Smooth muscle cell (in vitro differentiated cells): ENCODE measurements around the gene SMAD1. TPM values are rescaled to one million over a fixed set of nuclear protein-coding genes. Genes with fewer than 3 reads are reported as not detected.

ENCODE experiments used
- DNase-seq: peaks from one replicate; lab custom pipeline; 2025; ENCODE audit not compliant: unreplicated experiment; lab: John Stamatoyannopoulos, UW
- H2AFZ ChIP-seq: fragments of 200-600 bp; sonication (generic); 2 replicates; pipeline ENCODE4 v1.6.0; 2016; ENCODE audit warnings: antibody characterized with exemption, low read depth, mild to moderate bottlenecking
- H3F3A ChIP-seq: fragments of 200-600 bp; sonication (generic); 2 replicates; pipeline ENCODE4 v1.6.0; 2017; ENCODE audit warnings: antibody characterized with exemption, low read depth
- H3K27ac ChIP-seq: fragments of 200-600 bp; sonication (generic); 2 replicates; pipeline ENCODE4 v1.5.1; 2016; ENCODE audit warnings: low read depth, mild to moderate bottlenecking
- H3K27me3 ChIP-seq: fragments of 200-600 bp; sonication (generic); 2 replicates; pipeline ENCODE4 v1.6.1; 2016; ENCODE audit warnings: low read depth, mild to moderate bottlenecking
- H3K36me3 ChIP-seq: fragments of 200-600 bp; sonication (generic); 2 replicates; pipeline ENCODE4 v1.5.1; 2016; ENCODE audit warnings: low read depth
- H3K4me1 ChIP-seq: fragments of 200-600 bp; sonication (generic); 2 replicates; pipeline ENCODE4 v1.5.1; 2016; ENCODE audit warnings: low read depth
- H3K4me2 ChIP-seq: fragments of 200-600 bp; sonication (generic); 2 replicates; pipeline ENCODE4 v1.6.0; 2016; ENCODE audit warnings: mild to moderate bottlenecking
- H3K4me3 ChIP-seq: fragments of 200-600 bp; sonication (generic); 2 replicates; pipeline ENCODE4 v1.5.1; 2016; ENCODE audit warnings: mild to moderate bottlenecking
- H3K79me2 ChIP-seq: fragments of 200-600 bp; sonication (generic); 2 replicates; pipeline ENCODE4 v1.6.0; 2016; ENCODE audit warnings: low read depth, mild to moderate bottlenecking
- H3K9ac ChIP-seq: fragments of 200-600 bp; sonication (generic); 2 replicates; pipeline ENCODE4 v1.6.0; 2016; ENCODE audit warnings: low read depth
- H3K9me3 ChIP-seq: fragments of 200-600 bp; sonication (generic); replicated peaks from 2 replicates; pipeline ENCODE4 v1.5.1; 2016; ENCODE audit warnings: low read depth
- H4K20me1 ChIP-seq: fragments of 200-600 bp; sonication (generic); 2 replicates; pipeline ENCODE4 v1.6.0; 2016; ENCODE audit warnings: low read depth
- CTCF ChIP-seq: fragments of 200-600 bp; sonication (generic); IDR thresholded peaks from 2 replicates; pipeline ENCODE4 v1.5.1; 2017; ENCODE audit warnings: borderline replicate concordance, mild to moderate bottlenecking, antibody characterized with exemption; ENCODE audit not compliant: insufficient read depth, poor library complexity, severe bottlenecking
- WGBS: methylation state at CpG from one replicate; pipeline ENCODE4 v1.1.7; 2016; ENCODE audit warnings: low lambda C conversion rate; 5-methylcytosine and 5-hydroxymethylcytosine counted together
- polyA plus RNA-seq: library from polyadenylated mRNA; unstranded; fragments of >200 nt; fragmentation: Nextera tagmentation; extraction: Ambion mirVana; gene quantifications from 2 replicates; pipeline ENCODE4 v1.2.1, GENCODE V29; 2016
- total RNA-seq: library from RNA; depleted of rRNA; stranded (reverse); fragments of >200 nt; gene quantifications from 2 replicates; pipeline ENCODE4 v1.2.3, GENCODE V29; 2014

The SMAD1 gene
- total and polyA plus RNA-seq, 2 experiments from 2014 or later, result 23.1 to 34.0 TPM

- Histone ChIP-seq H3K27ac (no peak overlapping the region), H3K4me1 (no peaks in the 10 kb centered on the region), H3K4me2 (no peak overlapping the region), H3K27me3 (no peaks in the 10 kb centered on the region), H3K9ac (no peak overlapping the region), H3F3A (no peaks in the 10 kb centered on the region), H4K20me1 (peaks cover 84% of the 10 kb centered on the region), H3K79me2 (peaks cover 92% of the 10 kb centered on the region), H3K36me3 (no peaks in the 10 kb centered on the region), H3K9me3 (no peaks in the 10 kb centered on the region), H3K4me3 (no peak overlapping the region), H2AFZ (no peak overlapping the region)
- no peak for DNase-seq
- no peak for TF ChIP-seq CTCF
- 93% methylated on average over 6 of the region's 6 CpGs for WGBS
Measured at GRCh38 chr4:145503486-145504072, 21.9 kb downstream of the SMAD1 start.

GRCh38 chr4:145505995-145506394, 24.3 kb downstream of the SMAD1 start:
- H3K36me3 ChIP-seq, result no peaks in the 10 kb centered on the region
- no peaks in the 10 kb centered on the region for H3F3A ChIP-seq
- H3K27ac ChIP-seq, result no peak overlapping the region
- TF ChIP-seq CTCF, result no peak
- no peak overlapping the region for H3K4me3 ChIP-seq
- H2AFZ ChIP-seq, result no peak overlapping the region
- peaks cover 95% of the 10 kb centered on the region for H3K79me2 ChIP-seq
- H3K9ac ChIP-seq, result no peak overlapping the region
- no peak for DNase-seq
- WGBS, result 98% methylated on average over 3 of the region's 3 CpGs
- peaks cover 67% of the 10 kb centered on the region for H4K20me1 ChIP-seq
- H3K4me2 ChIP-seq, result no peak overlapping the region
- H3K9me3 ChIP-seq, result no peaks in the 10 kb centered on the region
- H3K4me1 ChIP-seq, result no peaks in the 10 kb centered on the region
- H3K27me3 ChIP-seq, result no peaks in the 10 kb centered on the region

- peaks cover 95% of the 10 kb centered on the region for H3K79me2 ChIP-seq
Measured at GRCh38 chr4:145507636-145508035, 26.0 kb downstream of the SMAD1 start.

More at GRCh38 chr4:145507636-145508035, 26.0 kb downstream of the SMAD1 start:
- H3K27ac ChIP-seq, result peak overlapping the region; percentile 82
- H3K4me3 ChIP-seq, result no peak overlapping the region
- no peaks in the 10 kb centered on the region for H3K27me3 ChIP-seq
- no peak for TF ChIP-seq CTCF
- no peak overlapping the region for H2AFZ ChIP-seq
- peak overlapping the region; percentile 52 for H3K4me2 ChIP-seq
- no peak for DNase-seq
- H3F3A ChIP-seq, result no peaks in the 10 kb centered on the region
- H3K36me3 ChIP-seq, result peaks cover 5% of the 10 kb centered on the region
- H4K20me1 ChIP-seq, result peaks cover 52% of the 10 kb centered on the region
- H3K9me3 ChIP-seq, result peaks cover 7% of the 10 kb centered on the region
- no peaks in the 10 kb centered on the region for H3K4me1 ChIP-seq
- 58% methylated on average over 1 of the region's 1 CpG for WGBS
- H3K9ac ChIP-seq, result peak overlapping the region; percentile 1
